NCI-H1930 (cell line): ENCODE measurements around the gene SPOCK2.

Source experiments
- DNase-seq, 2 experiments: peaks; one replicate each; lab custom pipeline; 2025; lab: John Stamatoyannopoulos, UW

The SPOCK2 gene

GRCh38 chr10:72010234-72010973, 77.9 kb downstream of the SPOCK2 start:
- DNase-seq: no peak

DNA sequence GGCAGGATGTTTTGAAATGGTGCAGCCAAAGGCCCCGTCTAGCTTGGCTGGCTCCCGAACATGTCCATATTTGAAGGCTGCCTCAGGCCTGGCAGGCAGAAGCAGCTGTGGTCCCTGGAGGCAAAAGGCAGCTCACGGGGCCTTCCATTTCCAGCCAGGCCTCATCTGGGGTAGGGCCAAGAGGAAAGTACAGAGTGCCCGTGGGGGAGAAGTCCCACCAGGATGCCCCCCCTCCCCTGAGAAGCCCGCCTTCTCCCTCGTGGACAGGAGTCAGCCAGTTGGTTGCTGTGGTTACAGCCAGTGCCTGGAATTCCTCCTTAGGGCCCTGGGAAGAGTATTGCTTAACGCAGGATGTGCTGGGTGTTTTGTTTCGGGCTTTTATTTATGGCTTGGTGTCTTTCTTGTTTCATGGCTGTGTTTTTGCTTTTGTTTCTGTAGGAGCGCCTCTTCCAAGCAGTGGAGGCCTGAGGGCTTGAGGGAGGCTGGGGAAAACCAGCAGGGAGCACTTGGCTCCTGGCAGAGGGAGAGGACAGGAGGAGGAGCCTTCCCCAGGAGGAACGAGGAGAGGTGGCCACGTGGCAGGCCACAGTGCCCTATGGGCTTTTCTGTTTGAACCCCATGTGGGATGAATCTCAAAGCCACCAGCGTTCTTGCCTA, 78.8 kb downstream of the SPOCK2 start:
- DNase-seq: no peak

DNA sequence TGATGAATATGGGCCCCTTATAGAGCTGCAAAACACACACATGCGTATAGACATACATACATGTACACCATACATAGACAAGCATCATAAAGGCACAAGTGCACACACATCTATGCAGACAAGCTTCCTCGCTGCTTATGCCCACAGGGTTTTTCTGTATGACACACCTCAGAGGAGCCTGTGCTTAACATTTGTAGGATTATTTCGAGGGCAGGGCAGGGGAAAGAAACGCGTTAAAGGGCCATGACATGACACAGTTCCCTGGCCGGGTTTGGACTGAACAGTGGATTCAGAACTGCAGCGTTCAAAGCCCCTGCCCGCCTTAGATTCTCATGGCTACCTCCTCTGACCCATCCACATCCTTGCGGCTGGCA, 79.3 kb downstream of the SPOCK2 start:
- no peak for DNase-seq
